GM12878 (cell line): ENCODE results near the gene DNAJB6. TPM values are rescaled to one million over a fixed set of nuclear protein-coding genes. Genes with fewer than 3 reads are reported as not detected.

Experiments
- ATAC-seq: fragments of 200-7000 bp; cut with Tn5 transposase; 3 replicates; pipeline ENCODE4 v1.9.1; 2020; ENCODE audit warnings: mild to moderate bottlenecking, moderate library complexity
- BruUV-seq: library from RNA; stranded (reverse); fragments of 400-500 nt; replicated peaks from 2 replicates; lab custom pipeline; 2021; lab: Mats Ljungman, UMichigan
- CTCF ChIA-PET: fragments of 300-600 bp; sonication (Branson Sonifier 250); formaldehyde crosslinking; extraction: SDS; loops from one replicate; lab custom pipeline; 2021; ENCODE audit warnings: inconsistent platforms; lab: Yijun Ruan, JAX
- POLR2A ChIA-PET: fragments of 350-600 bp; formaldehyde crosslinking; extraction: SDS; loops from one replicate; lab custom pipeline; 2021; ENCODE audit warnings: inconsistent platforms; lab: Charles Lee
- RAD21 ChIA-PET: fragments of 300-600 bp; sonication (Branson Sonifier 250); formaldehyde crosslinking; loops from one replicate; lab custom pipeline; 2023; ENCODE audit warnings: antibody characterized with exemption; ENCODE audit not compliant: unreplicated experiment; lab: Charles Lee
- SMC1A ChIA-PET: fragments of 300-600 bp; sonication (Branson Sonifier 250); formaldehyde crosslinking; loops from one replicate; lab custom pipeline; 2023; ENCODE audit not compliant: unreplicated experiment, uncharacterized antibody; lab: Charles Lee
- DNase-seq: peaks from one replicate; pipeline ENCODE4 v3.0.0-alpha.2; 2011; ENCODE audit warnings: low read depth, low spot score
- FAIRE-seq: peaks from 3 replicates; lab custom pipeline; 2011; peaks lifted over from hg19 to GRCh38; lab: Jason Lieb, UNC
- H2AFZ ChIP-seq: 2 replicates; pipeline ENCODE4 v1.6.0; 2011; ENCODE audit warnings: low read depth, low read length, control low read depth; ENCODE audit not compliant: control insufficient read depth
- H3K27ac ChIP-seq: 2 replicates; pipeline ENCODE4 v1.5.1; 2011; ENCODE audit warnings: control low read depth; ENCODE audit not compliant: control insufficient read depth, insufficient read depth
- H3K27me3 ChIP-seq, 2 experiments: replicated peaks in 1 of 2; 2 replicates each; pipeline versions ENCODE4 v1.6.0 to v1.6.1; 2011; ENCODE audit warnings: low read length in 1 of 2; ENCODE audit not compliant: control insufficient read depth in 2 of 2, insufficient read depth in 2 of 2
- H3K36me3 ChIP-seq, 2 experiments: 2 replicates each; pipeline ENCODE4 v1.5.1; 2011; ENCODE audit warnings: low read length in 1 of 2; ENCODE audit not compliant: control insufficient read depth in 2 of 2, insufficient read depth in 2 of 2
- H3K4me1 ChIP-seq: 2 replicates; pipeline ENCODE4 v1.6.1; 2011; ENCODE audit warnings: mild to moderate bottlenecking, low read length, moderate library complexity, mixed read lengths; ENCODE audit not compliant: control insufficient read depth, insufficient read depth
- H3K4me2 ChIP-seq: 2 replicates; pipeline ENCODE4 v1.6.0; 2011; ENCODE audit warnings: control low read depth; ENCODE audit not compliant: control insufficient read depth, insufficient read depth
- H3K4me3 ChIP-seq: fragments of 200-600 bp; sonication (generic); 2 replicates; pipeline ENCODE4 v1.5.1; 2016
- H3K79me2 ChIP-seq: 2 replicates; pipeline ENCODE4 v1.6.0; 2011; ENCODE audit warnings: low read length; ENCODE audit not compliant: control insufficient read depth, insufficient read depth
- H3K9ac ChIP-seq: 2 replicates; pipeline ENCODE4 v1.8.0; 2011; ENCODE audit warnings: low read length, control low read depth, mixed read lengths; ENCODE audit not compliant: control insufficient read depth, insufficient read depth
- H3K9me3 ChIP-seq: replicated peaks from 3 replicates; pipeline ENCODE4 v1.5.1; 2011; ENCODE audit warnings: mild to moderate bottlenecking, low read length; ENCODE audit not compliant: control insufficient read depth, insufficient read depth
- H4K20me1 ChIP-seq: 2 replicates; pipeline ENCODE4 v1.6.0; 2011; ENCODE audit not compliant: control insufficient read depth, insufficient read depth
- CUX1 ChIP-seq: IDR thresholded peaks from 2 replicates; pipeline ENCODE4 v1.6.1; 2012; ENCODE audit warnings: improper control_type of control experiment, low read depth, low read length; ENCODE audit not compliant: insufficient replicate concordance
- JUND ChIP-seq: IDR thresholded peaks from 2 replicates; pipeline ENCODE4 v1.6.1; 2012; ENCODE audit warnings: low read depth, mild to moderate bottlenecking, low read length, improper control_type of control experiment, moderate library complexity
- MEF2B ChIP-seq: fragments of 450-650 bp; IDR thresholded peaks from 2 replicates; pipeline ENCODE4 v1.6.1; 2018; ENCODE audit warnings: mild to moderate bottlenecking, moderate library complexity; ENCODE audit not compliant: partially characterized antibody, poor library complexity, severe bottlenecking
- MTA2 ChIP-seq: fragments of 450-650 bp; IDR thresholded peaks from 2 replicates; pipeline ENCODE4 v1.6.1; 2016; ENCODE audit warnings: low read depth, mild to moderate bottlenecking, moderate library complexity
- MYB ChIP-seq: fragments of 150-350 bp; IDR thresholded peaks from 2 replicates; pipeline ENCODE4 v1.6.1; 2014; ENCODE audit warnings: mild to moderate bottlenecking, low read depth, low read length, borderline replicate concordance
- NFXL1 ChIP-seq: fragments of 450-650 bp; IDR thresholded peaks from 2 replicates; pipeline ENCODE4 v1.6.1; 2017; ENCODE audit warnings: antibody characterized with exemption, mild to moderate bottlenecking, borderline replicate concordance
- NFYA ChIP-seq: IDR thresholded peaks from 2 replicates; pipeline ENCODE4 v1.6.1; 2011; ENCODE audit warnings: low read depth, mild to moderate bottlenecking, low read length, improper control_type of control experiment, borderline replicate concordance
- PML ChIP-seq: IDR thresholded peaks from 2 replicates; pipeline ENCODE4 v1.6.1; 2012; ENCODE audit warnings: low read length, inconsistent platforms
- SIN3A ChIP-seq: IDR thresholded peaks from 2 replicates; pipeline ENCODE4 v1.6.1; 2012; ENCODE audit warnings: low read depth, low read length, improper control_type of control experiment
- SMAD5 ChIP-seq: IDR thresholded peaks from 2 replicates; pipeline ENCODE4 v1.6.1; 2016; ENCODE audit warnings: antibody characterized with exemption, low read depth
- SMARCA5 ChIP-seq: fragments of 450-650 bp; IDR thresholded peaks from 2 replicates; pipeline ENCODE4 v1.6.1; 2017; ENCODE audit warnings: mild to moderate bottlenecking
- SP1 ChIP-seq: IDR thresholded peaks from one replicate; pipeline ENCODE4 v1.6.1; 2011; ENCODE audit warnings: low read depth, low read length
- STAT3 ChIP-seq: IDR thresholded peaks from 2 replicates; pipeline ENCODE4 v1.6.1; 2011; ENCODE audit warnings: low read depth, low read length, improper control_type of control experiment
- SUZ12 ChIP-seq: fragments of 200-600 bp; sonication (generic); IDR thresholded peaks from one replicate; pipeline ENCODE4 v1.6.1; 2018; ENCODE audit warnings: antibody characterized with exemption, mild to moderate bottlenecking; ENCODE audit not compliant: unreplicated experiment
- TCF12 ChIP-seq: IDR thresholded peaks from 2 replicates; pipeline ENCODE4 v1.6.1; 2011; ENCODE audit warnings: low read depth, mild to moderate bottlenecking, low read length
- ZBTB11 ChIP-seq: fragments of 450-650 bp; formaldehyde crosslinking; IDR thresholded peaks from 2 replicates; pipeline ENCODE4 v1.5.0; 2022; ENCODE audit warnings: mild to moderate bottlenecking, missing genetic modification characterization
- WGBS: methylation state at CpG from one replicate; pipeline ENCODE4 v1.1.6; 2016; ENCODE audit warnings: low lambda C conversion rate; ENCODE audit not compliant: insufficient replicate concordance, insufficient coverage; ENCODE audit errors: missing lambda C conversion rate; 5-methylcytosine and 5-hydroxymethylcytosine counted together
- in situ Hi-C: fragments of 300-500 bp; cut with MboI; formaldehyde crosslinking; loops from 9 replicates; pipeline ENCODE4 v1.14.3; 2018; ENCODE audit warnings: mixed read lengths
- intact Hi-C: fragments of 100-400 bp; cut with micrococcal nuclease; formaldehyde crosslinking; loops from one replicate; pipeline ENCODE4 v1.14.2; 2022; ENCODE audit not compliant: unreplicated experiment
- polyA plus RNA-seq, 11 experiments: library from polyadenylated mRNA; depleted of rRNA in 4 of 11; unstranded in 6 of 11; stranded (reverse) in 5 of 11; fragments of >200 nt; fragmentation: Nextera tagmentation in 4 of 11; fragmentation: Illumina TruSeq in 1 of 11; extraction: Ambion mirVana in 4 of 11; extraction: Trizol in 1 of 11; gene quantifications; 1 replicate in 1 of 11; 2 replicates in 10 of 11; pipeline versions ENCODE4 v1.2.1 to v1.2.3, GENCODE V29; 2011 to 2016; ENCODE audit warnings: inconsistent platforms in 2 of 11, missing spikeins in 2 of 11, low read depth in 1 of 11
- total RNA-seq, 4 experiments: library from RNA; depleted of rRNA in 3 of 4; stranded (reverse); fragments of >200 nt in 3 of 4; fragmentation: Illumina TruSeq in 1 of 4; extraction: Trizol in 1 of 4; gene quantifications; 2 replicates each; pipeline versions ENCODE4 v1.2.1 to v1.2.3, GENCODE V29; 2013 to 2021

The DNAJB6 gene
- total and polyA plus RNA-seq, 10 of the 15 experiments (the other 5 are each of a cell fraction or from before 2014, with no cell fraction given): 34.5 to 117 (median 53.1) TPM

- ATAC-seq: no peak
- no peak for DNase-seq
- 67% methylated on average over 19 of the region's 19 CpGs for WGBS
- H3K9ac ChIP-seq: no peak overlapping the region
- no peaks in the 10 kb centered on the region for H3K9me3 ChIP-seq
- H3K4me1 ChIP-seq: no peaks in the 10 kb centered on the region; the same call in 1 of the 2 replicates
- no peak overlapping the region for H3K27ac ChIP-seq
- H4K20me1 ChIP-seq: no peaks in the 10 kb centered on the region
- no peak overlapping the region for H3K4me2 ChIP-seq
- SMC1A ChIA-PET: no interaction called here
- no peak overlapping the region for H2AFZ ChIP-seq
- H3K4me3 ChIP-seq: no peak overlapping the region
- peaks cover 16 to 41% of the 10 kb centered on the region in 2 experiments for H3K36me3 ChIP-seq
- no peaks in the 10 kb centered on the region; the same call in none of the 2 replicates for H3K79me2 ChIP-seq
- H3K27me3 ChIP-seq: no peaks in the 10 kb centered on the region
- no TSS peak for BruUV-seq
- in situ Hi-C loops: no loop called here
- CTCF ChIA-PET: interaction anchor here (0.7 to 1.9 kb wide), 2 partner anchors 11 to 18 kb away, joined by 3 to 5 read pairs; no protein-coding TSS in a partner anchor
- FAIRE-seq: no peak
- intact Hi-C loops: no loop called here
- RAD21 ChIA-PET: no interaction called here
- POLR2A ChIA-PET: no interaction called here
- TF ChIP-seq ZBTB11 (CRISPR knock-in tag) (no peak), NFYA (no peak), MEF2B (no peak), MYB (no peak), SMAD5 (no peak), JUND (no peak), SMARCA5 (no peak), PML (no peak), SIN3A (no peak), SUZ12 (no peak), MTA2 (no peak), STAT3 (no peak), SP1 (no peak), NFXL1 (no peak), TCF12 (no peak), CUX1 (no peak)
Measured at GRCh38 chr7:157389951-157390730, 53.3 kb downstream of the DNAJB6 start.
